Upper lobe of left lung (tissue), 6 donors: ENCODE data around the gene GPR3. TPM values are rescaled to one million over a fixed set of nuclear protein-coding genes. Genes with fewer than 3 reads are reported as not detected.

ENCODE experiments used
- ATAC-seq, 2 donors: fragments of 200-7000 bp; cut with Tn5 transposase; one replicate each; pipeline ENCODE4 v1.9.1; 2022; ENCODE audit warnings: mild to moderate bottlenecking in 2 of 2, moderate library complexity in 2 of 2; ENCODE audit not compliant: low FRiP score in 2 of 2
- DNase-seq, 2 donors: peaks; one replicate each; pipeline ENCODE4 v3.0.0-alpha.2; 2019 to 2020
- H3K27ac ChIP-seq, 4 donors: fragments of 200-600 bp; sonication (generic); one replicate each; pipeline ENCODE4 v1.5.1; 2016 to 2019
- H3K27me3 ChIP-seq, 4 donors: fragments of 200-600 bp; sonication (generic); one replicate each; pipeline ENCODE4 v1.5.1; 2017 to 2019
- H3K36me3 ChIP-seq, 4 donors: fragments of 200-600 bp; sonication (generic); one replicate each; pipeline ENCODE4 v1.5.1; 2016 to 2019
- H3K4me1 ChIP-seq, 4 donors: fragments of 200-600 bp; sonication (generic); one replicate each; pipeline ENCODE4 v1.5.1; 2018 to 2019
- H3K4me3 ChIP-seq, 4 donors: fragments of 200-600 bp; sonication (generic); one replicate each; pipeline ENCODE4 v1.5.1; 2017 to 2019; ENCODE audit warnings: mild to moderate bottlenecking in 2 of 4, moderate library complexity in 1 of 4
- H3K9me3 ChIP-seq, 4 donors: fragments of 200-600 bp; sonication (generic); one replicate each; pipeline ENCODE4 v1.5.1; 2018 to 2019
- CTCF ChIP-seq, 6 experiments: fragments of 450-650 bp in 4 of 6; fragments of 200-600 bp in 2 of 6; sonication (generic) in 2 of 6; IDR thresholded peaks; one replicate each; pipeline ENCODE4 v1.5.1; 2016 to 2019; ENCODE audit warnings: antibody characterized with exemption in 6 of 6
- EP300 ChIP-seq, 4 donors: sonication (generic); formaldehyde crosslinking; IDR thresholded peaks; one replicate each; pipeline ENCODE4 v1.5.1; 2017; ENCODE audit warnings: antibody characterized with exemption in 4 of 4, control low read depth in 2 of 4
- POLR2A ChIP-seq, 4 donors: fragments of 450-650 bp; IDR thresholded peaks; one replicate each; pipeline ENCODE4 v1.5.1; 2016 to 2017; ENCODE audit warnings: antibody characterized with exemption in 4 of 4, mild to moderate bottlenecking in 2 of 4
- POLR2AphosphoS5 ChIP-seq, 2 donors: sonication (generic); formaldehyde crosslinking; IDR thresholded peaks; one replicate each; pipeline ENCODE4 v1.5.1; 2017; ENCODE audit warnings: antibody characterized with exemption in 2 of 2
- WGBS, 2 donors: methylation state at CpG; one replicate each; pipeline ENCODE4 v1.1.5; 2017 to 2018; 5-methylcytosine and 5-hydroxymethylcytosine counted together
- total RNA-seq, 6 donors: library from RNA; depleted of rRNA in 4 of 6; stranded (reverse); fragments of >200 nt in 4 of 6; gene quantifications; one replicate each; pipeline versions ENCODE4 v1.1.0 to v1.2.1, GENCODE V29; 2016 to 2021
- donor health status: DM: no; HTN: no; CAD: no; lungs with moderate emphysema.
- donor health status: DM: no; HTN: yes; CAD: no; lungs with severe emphysema.

GPR3 gene
- total RNA-seq, 6 donors from 2014 or later = 0.39 to 1.6 (median 0.76) TPM; not detected in 1

GRCh38 chr1:27408151-27408550 is 15.7 kb downstream of the GPR3 start:
- Histone ChIP-seq H3K9me3 (no peaks in the 10 kb centered on the region), H3K4me3 (no peak overlapping the region), H3K27me3 (no peaks in the 10 kb centered on the region), H3K4me1 (peaks cover 24 to 35% (median 30%) of the 10 kb centered on the region in 4 donors), H3K27ac (no peak overlapping the region), H3K36me3 (peaks cover 46 to 79% (median 65%) of the 10 kb centered on the region in 4 donors)
- 91 to 92% methylated on average over 9 of the region's 9 CpGs for WGBS, 2 donors
- DNase-seq (no peak), ATAC-seq (no peak)
- TF ChIP-seq POLR2AphosphoS5 (IDR thresholded peaks at IDR 0.05) (no peak), CTCF (IDR thresholded peaks at IDR 0.05) (no peak), POLR2A (IDR thresholded peaks at IDR 0.05) (no peak), EP300 (IDR thresholded peaks at IDR 0.05) (no peak)

- no peaks in the 10 kb centered on the region for H3K27me3 ChIP-seq
- DNase-seq (no peak), ATAC-seq (no peak)
- 89 to 93% methylated on average over 11 of the region's 11 CpGs for WGBS, 2 donors
- no peak overlapping the region for H3K27ac ChIP-seq
- TF ChIP-seq POLR2AphosphoS5 (IDR thresholded peaks at IDR 0.05) = no peak
- TF ChIP-seq CTCF (IDR thresholded peaks at IDR 0.05) = no peak
- no peak for TF ChIP-seq EP300 (IDR thresholded peaks at IDR 0.05)
- no peak for TF ChIP-seq POLR2A (IDR thresholded peaks at IDR 0.05)
- H3K4me1 ChIP-seq = peaks cover 14 to 24% (median 21%) of the 10 kb centered on the region in 4 donors
- H3K9me3 ChIP-seq = no peaks in the 10 kb centered on the region
- peaks cover 52 to 88% (median 80%) of the 10 kb centered on the region in 4 donors for H3K36me3 ChIP-seq
- H3K4me3 ChIP-seq = no peak overlapping the region
These were observed 17.2 kb downstream of the GPR3 start for GRCh38 chr1:27409669-27410068.

DNA sequence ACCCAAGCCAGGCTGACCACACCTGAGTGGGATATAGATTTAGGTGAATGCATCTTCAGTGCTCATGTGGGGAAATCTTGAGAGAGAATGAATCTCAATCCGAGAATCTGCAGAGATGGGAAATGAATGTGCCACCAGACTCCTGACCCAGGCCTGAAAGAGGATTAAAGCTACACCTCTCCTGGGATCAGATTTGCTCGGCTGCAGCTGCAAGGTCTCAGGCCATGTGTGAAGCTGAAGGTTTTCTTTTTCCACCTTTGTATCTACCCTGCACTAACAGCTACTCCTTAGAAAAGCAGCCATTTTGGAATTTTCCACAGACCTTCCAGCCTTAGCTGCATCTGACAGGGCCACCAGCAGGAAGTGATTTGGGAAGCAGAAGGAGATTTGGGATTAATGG is 18.3 kb downstream of the GPR3 start:
- H3K4me3 ChIP-seq = no peak overlapping the region
- no peaks in the 10 kb centered on the region for H3K9me3 ChIP-seq
- H3K36me3 ChIP-seq = peaks cover 61 to 96% (median 90%) of the 10 kb centered on the region in 4 donors
- DNase-seq (no peak), ATAC-seq (no peak)
- no peak overlapping the region for H3K27ac ChIP-seq
- WGBS, 2 donors = 86 to 92% methylated on average over 2 of the region's 2 CpGs
- peaks cover 7 to 14% (median 11%) of the 10 kb centered on the region in 4 donors for H3K4me1 ChIP-seq
- TF ChIP-seq CTCF (IDR thresholded peaks at IDR 0.05) (no peak), EP300 (IDR thresholded peaks at IDR 0.05) (no peak), POLR2A (IDR thresholded peaks at IDR 0.05) (no peak), POLR2AphosphoS5 (IDR thresholded peaks at IDR 0.05) (no peak)
- H3K27me3 ChIP-seq = no peaks in the 10 kb centered on the region

DNA sequence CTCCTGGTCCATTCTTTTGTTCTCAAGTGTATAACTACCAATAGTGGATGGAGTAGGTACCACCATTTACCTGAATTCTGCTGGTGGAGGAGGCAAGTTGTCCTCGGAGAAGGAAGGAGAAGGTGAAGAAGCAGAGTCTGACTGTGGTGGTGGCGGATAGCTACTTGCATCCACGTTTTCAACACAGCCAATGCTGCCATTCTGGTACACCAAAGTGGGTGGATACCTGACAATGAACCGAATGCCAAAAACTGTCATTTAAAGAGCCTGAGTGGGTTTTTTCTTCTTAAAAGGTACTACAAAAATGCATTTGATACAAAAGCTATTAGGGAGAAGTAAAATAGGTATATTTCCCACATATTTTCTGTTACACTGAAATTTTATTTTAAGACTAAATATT is 20.1 kb downstream of the GPR3 start:
- no peak for TF ChIP-seq CTCF (IDR thresholded peaks at IDR 0.05)
- no peak for TF ChIP-seq POLR2AphosphoS5 (IDR thresholded peaks at IDR 0.05)
- TF ChIP-seq POLR2A (IDR thresholded peaks at IDR 0.05) = no peak
- Histone ChIP-seq H3K27me3 (no peaks in the 10 kb centered on the region), H3K4me1 (peaks cover 6 to 21% (median 14%) of the 10 kb centered on the region in 4 donors), H3K36me3 (peaks cover 56 to 96% (median 89%) of the 10 kb centered on the region in 4 donors), H3K27ac (peak overlapping the region in 1 of 4 donors; percentile 55), H3K4me3 (no peak overlapping the region), H3K9me3 (no peaks in the 10 kb centered on the region)
- ATAC-seq (no peak), DNase-seq (no peak)
- 89 to 90% methylated on average over 4 of the region's 4 CpGs for WGBS, 2 donors

DNA sequence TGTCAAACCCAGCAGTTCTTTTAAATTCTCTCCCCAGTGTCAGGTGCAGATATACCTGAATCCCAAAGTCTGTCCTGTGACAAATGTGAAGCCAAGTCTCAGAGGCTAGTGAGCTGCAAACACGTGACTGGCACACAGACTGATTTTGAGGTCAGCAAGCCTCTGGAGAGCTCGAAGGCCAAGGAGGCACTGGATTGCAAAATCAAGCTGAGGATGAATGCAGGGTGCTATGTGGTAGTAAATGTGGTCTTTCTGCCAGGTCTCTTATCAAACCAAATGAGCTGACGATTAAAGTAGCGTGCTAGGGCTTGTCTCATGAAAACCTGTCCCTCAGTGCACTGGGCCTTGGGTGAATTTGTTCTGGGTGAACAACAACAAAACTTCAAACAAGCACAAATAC is 20.6 kb downstream of the GPR3 start:
- ATAC-seq (no peak), DNase-seq (peak in 1 of 2 donors; percentile 62)
- Histone ChIP-seq H3K27ac (peak overlapping the region in 2 of 4 donors; percentile 45 to 55), H3K4me3 (no peak overlapping the region), H3K4me1 (peaks cover 6 to 26% (median 19%) of the 10 kb centered on the region in 4 donors), H3K9me3 (no peaks in the 10 kb centered on the region), H3K36me3 (peaks cover 51 to 96% (median 88%) of the 10 kb centered on the region in 4 donors), H3K27me3 (no peaks in the 10 kb centered on the region)
- no peak for TF ChIP-seq POLR2AphosphoS5 (IDR thresholded peaks at IDR 0.05)
- TF ChIP-seq CTCF (IDR thresholded peaks at IDR 0.05) = no peak
- TF ChIP-seq POLR2A (IDR thresholded peaks at IDR 0.05) = no peak
- no peak for TF ChIP-seq EP300 (IDR thresholded peaks at IDR 0.05)
- 46 to 60% methylated on average over 4 of the region's 4 CpGs for WGBS, 2 donors
